Measurements from ENCODE around the gene TIMM23. TPM values are rescaled to one million over a fixed set of nuclear protein-coding genes. Genes with fewer than 3 reads are reported as not detected.

The TIMM23 gene
- total RNA-seq, 4 donors from 2014 or later = 24.5 to 62.2 (median 43.5) TPM

DNA sequence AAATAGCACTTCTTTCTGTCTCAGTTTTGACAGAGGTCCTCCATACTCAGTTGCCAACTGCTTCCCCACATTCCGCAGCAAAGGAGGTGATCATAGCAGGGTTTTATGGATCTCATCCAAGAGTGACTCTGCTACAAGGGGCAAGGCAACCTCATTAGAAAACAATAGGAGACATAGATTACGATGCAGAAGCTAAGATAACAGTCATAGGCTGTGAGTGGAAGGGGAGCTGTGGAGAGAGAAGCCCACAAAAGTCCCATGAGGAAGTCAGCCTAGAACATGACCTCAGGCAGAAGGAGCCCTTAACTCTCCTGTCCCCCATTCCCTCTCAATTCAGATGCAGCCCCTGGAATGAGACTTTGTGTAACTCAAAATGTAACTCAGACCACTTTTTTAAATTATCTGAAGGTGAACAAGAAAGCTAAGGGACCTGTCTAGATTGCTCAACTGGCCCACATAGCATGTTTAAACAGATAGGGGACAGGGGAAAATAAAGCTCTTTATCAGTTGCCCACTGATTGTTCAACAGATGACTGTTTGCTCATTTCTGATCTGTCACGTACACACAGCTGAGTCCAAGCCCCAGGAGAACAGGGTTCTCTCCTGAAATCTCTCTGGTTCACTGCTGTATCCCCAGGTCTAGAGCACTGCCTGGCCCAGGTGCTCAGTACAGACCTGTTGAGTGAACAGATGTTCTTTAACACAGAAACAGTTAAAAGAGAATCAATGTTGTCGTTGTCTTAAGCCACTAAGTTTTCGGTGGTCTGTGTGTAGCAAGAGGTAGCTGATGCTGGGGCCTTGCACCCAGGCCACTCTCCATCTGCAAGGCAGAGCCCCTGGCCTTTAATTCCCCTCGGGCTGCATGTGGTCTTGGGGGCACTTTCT is 59.6 kb downstream of the TIMM23 start:
- Histone ChIP-seq H3K4me3 (no peak overlapping the region), H3K27ac (no peak overlapping the region), H3K27me3 (no peaks in the 10 kb centered on the region), H3K4me1 (peaks cover 0 to 26% (median 9%) of the 10 kb centered on the region in 4 donors), H3K36me3 (no peaks in the 10 kb centered on the region), H3K9me3 (no peaks in the 10 kb centered on the region)
- TF ChIP-seq, protein P1, sequence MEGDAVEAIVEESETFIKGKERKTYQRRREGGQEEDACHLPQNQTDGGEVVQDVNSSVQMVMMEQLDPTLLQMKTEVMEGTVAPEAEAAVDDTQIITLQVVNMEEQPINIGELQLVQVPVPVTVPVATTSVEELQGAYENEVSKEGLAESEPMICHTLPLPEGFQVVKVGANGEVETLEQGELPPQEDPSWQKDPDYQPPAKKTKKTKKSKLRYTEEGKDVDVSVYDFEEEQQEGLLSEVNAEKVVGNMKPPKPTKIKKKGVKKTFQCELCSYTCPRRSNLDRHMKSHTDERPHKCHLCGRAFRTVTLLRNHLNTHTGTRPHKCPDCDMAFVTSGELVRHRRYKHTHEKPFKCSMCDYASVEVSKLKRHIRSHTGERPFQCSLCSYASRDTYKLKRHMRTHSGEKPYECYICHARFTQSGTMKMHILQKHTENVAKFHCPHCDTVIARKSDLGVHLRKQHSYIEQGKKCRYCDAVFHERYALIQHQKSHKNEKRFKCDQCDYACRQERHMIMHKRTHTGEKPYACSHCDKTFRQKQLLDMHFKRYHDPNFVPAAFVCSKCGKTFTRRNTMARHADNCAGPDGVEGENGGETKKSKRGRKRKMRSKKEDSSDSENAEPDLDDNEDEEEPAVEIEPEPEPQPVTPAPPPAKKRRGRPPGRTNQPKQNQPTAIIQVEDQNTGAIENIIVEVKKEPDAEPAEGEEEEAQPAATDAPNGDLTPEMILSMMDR (IDR thresholded peaks at IDR 0.05) = no peak
- no peak for TF ChIP-seq POLR2A (IDR thresholded peaks at IDR 0.05)
- DNase-seq = no peak

DNA sequence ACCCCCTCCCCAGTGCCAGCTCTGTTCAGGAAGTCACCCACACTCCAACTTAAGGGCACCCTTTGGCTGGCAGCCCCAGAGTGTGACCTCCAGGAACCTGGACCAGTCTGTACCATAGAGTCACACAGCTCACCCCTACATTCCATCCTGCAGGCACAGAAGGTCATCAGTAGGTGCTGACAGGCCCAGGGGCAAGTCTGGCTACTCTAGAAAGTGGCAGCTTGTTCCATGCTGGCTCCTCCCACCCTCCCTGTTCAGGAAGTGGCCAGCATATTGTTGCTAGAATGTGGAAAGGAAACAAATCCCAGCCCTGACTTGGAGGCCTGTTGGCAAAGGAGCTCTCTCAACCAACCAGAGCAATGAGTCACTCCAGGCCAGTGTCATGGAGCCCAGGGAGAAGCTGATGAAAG is 61.3 kb downstream of the TIMM23 start:
- no peaks in the 10 kb centered on the region for H3K9me3 ChIP-seq
- DNase-seq = no peak
- no peak overlapping the region for H3K27ac ChIP-seq

DNA sequence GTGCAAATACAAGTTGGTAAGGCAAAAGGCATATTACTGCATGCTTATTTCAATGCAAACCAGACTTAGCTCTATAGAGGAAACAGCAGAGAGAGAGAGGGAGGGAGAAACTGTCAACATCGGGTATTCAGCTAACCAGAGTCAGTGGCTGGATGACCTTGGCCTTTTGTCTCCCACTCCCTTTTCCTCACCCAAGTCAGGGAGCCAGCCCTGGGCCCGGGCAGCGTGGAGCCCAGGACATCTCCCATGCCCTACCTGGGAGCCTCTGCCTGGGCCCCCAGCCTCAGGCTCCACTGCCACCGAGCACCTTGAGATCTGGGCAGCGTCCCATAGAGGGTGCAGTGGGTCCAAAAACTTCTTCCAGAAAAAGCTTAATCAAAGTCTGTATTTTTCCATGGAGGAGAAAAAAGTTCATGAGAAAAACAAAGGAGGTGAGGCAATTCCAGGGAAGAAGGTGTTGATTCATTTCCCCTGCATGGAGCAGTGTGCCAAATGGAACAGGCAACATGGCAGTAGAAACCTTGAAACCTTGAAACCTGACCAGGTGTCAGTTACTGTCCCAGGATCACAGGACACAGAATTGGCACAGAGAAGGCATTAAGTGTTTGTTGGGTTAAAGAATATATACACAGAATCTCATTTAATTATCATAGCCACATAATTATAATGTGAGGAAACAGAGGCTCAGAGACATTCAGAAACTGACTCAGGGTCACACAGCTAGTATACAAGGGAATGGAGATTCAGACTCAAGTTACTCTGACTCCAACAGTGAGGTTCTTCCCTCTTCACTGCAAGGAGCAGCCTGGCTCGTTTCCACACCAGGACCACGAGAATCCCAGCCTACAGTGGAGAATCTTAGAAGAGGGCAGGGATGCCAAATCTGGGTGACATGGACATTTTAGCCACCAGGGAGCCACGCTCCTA is 63.9 kb downstream of the TIMM23 start:
- Histone ChIP-seq H3K27ac (no peak overlapping the region), H3K36me3 (no peaks in the 10 kb centered on the region), H3K4me1 (no peaks in the 10 kb centered on the region), H3K27me3 (no peaks in the 10 kb centered on the region), H3K9me3 (no peaks in the 10 kb centered on the region), H3K4me3 (no peak overlapping the region)
- no peak for TF ChIP-seq POLR2A (IDR thresholded peaks at IDR 0.05)
- TF ChIP-seq, protein P1 (IDR thresholded peaks at IDR 0.05) = no peak
- no peak for DNase-seq

More for the DNA sequence above, 61.3 kb downstream of the TIMM23 start:
- no peaks in the 10 kb centered on the region for H3K36me3 ChIP-seq
- no peaks in the 10 kb centered on the region for H3K27me3 ChIP-seq
- H3K4me1 ChIP-seq = peaks cover 0 to 9% (median 4%) of the 10 kb centered on the region in 4 donors
- no peak overlapping the region for H3K4me3 ChIP-seq
- TF ChIP-seq, protein P1 (IDR thresholded peaks at IDR 0.05) = no peak
- no peak for TF ChIP-seq POLR2A (IDR thresholded peaks at IDR 0.05)

DNA sequence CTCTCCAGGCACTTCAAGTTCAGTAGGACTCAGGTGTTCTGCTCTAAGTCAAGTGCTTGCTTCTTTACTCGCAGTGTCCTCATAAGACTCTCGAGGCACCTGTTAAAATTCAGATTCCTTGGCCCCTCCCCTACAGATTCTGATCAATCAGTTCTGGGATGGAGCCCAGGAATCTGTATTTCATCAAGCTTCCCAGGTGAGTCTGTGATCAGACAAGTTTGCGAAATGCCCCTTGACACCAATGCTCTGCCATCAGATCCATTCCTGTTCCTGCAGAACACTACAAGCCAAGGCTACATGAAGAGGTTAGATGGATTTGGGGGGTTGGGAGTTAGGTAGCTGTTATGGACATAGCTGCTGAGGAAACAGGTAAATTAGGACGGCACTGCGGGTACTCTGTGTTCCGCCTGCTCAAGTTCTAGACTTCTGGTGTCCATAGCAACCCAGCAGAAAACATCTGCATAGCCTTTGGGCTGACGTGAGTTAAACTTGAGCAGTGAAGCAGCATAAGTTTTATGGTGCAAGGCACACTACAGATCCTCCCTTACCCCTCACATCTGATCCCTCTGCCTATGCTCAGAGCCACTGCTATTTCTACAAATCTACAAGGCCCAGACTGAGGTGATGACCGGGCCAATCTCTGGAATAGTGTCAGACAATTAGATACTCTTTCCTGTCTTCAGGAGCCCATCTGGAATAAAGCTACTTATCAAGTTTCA is 65.0 kb downstream of the TIMM23 start:
- no peaks in the 10 kb centered on the region for H3K9me3 ChIP-seq
- no peak for DNase-seq
- no peak overlapping the region for H3K27ac ChIP-seq
- H3K4me3 ChIP-seq = no peak overlapping the region
- H3K27me3 ChIP-seq = no peaks in the 10 kb centered on the region
- no peak for TF ChIP-seq POLR2A (IDR thresholded peaks at IDR 0.05)
- TF ChIP-seq, protein P1 (IDR thresholded peaks at IDR 0.05) = no peak
- H3K4me1 ChIP-seq = no peaks in the 10 kb centered on the region
- H3K36me3 ChIP-seq = no peaks in the 10 kb centered on the region

DNA sequence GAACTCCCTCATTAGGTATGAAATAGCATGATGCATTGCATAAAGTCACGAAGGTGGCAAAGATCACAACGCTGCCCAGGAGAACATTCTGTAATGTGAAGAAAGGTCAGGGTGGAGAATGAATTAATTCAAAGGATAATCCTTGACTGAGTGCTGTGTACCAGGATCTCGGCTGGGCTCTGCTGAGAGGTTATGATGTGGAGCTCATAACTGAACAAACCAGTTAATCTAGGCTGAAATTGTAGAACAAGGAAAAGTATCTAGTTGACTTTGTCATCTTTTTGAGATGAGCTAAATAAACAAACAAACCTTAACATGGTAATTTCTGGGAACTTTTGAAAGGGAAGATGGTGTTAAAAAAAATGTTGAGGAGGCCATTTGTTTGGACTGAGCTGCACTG is 67.7 kb downstream of the TIMM23 start:
- no peak for TF ChIP-seq POLR2A (IDR thresholded peaks at IDR 0.05)
- TF ChIP-seq, protein P1 (IDR thresholded peaks at IDR 0.05) = no peak

More for the DNA sequence above, 67.7 kb downstream of the TIMM23 start:
- Histone ChIP-seq H3K36me3 (no peaks in the 10 kb centered on the region), H3K27ac (no peak overlapping the region), H3K27me3 (no peaks in the 10 kb centered on the region), H3K4me3 (no peak overlapping the region), H3K9me3 (no peaks in the 10 kb centered on the region), H3K4me1 (no peaks in the 10 kb centered on the region)
- no peak for DNase-seq

Data from Peyer's patch (tissue), 4 donors.